ENCODE results near the gene ENOX1.

DNA sequence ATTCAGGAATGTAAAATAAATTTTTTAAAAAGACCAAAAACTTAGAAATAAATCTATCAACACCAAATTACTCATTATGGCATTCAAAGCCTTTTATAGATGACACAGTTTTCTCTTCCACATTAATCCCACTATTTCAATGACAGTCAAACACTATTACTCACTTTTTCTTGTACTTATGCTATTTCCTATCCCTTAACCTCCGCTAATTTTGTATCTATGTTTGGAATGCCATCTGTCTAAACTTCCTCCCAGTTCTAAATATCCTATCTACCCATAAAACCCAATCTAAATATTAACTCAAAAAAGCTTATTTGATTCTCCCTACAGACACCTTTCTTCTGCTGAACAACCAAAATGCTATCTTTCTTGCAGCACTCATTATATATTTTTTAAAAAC lies 203.5 kb downstream of the ENOX1 start:
- TF ChIP-seq CTCF (IDR thresholded peaks at IDR 0.05) (no peak), RCOR1 (IDR thresholded peaks at IDR 0.05; ENCODE audit: low read depth, low read length) (no peak), EP300 (IDR thresholded peaks at IDR 0.05) (no peak), JUN (IDR thresholded peaks at IDR 0.05) (no peak), CHD4 (IDR thresholded peaks at IDR 0.05; ENCODE audit: borderline replicate concordance) (no peak), POLR2A (IDR thresholded peaks at IDR 0.05; ENCODE audit: low read length) (no peak), CBX2 (IDR thresholded peaks at IDR 0.05; ENCODE audit: borderline replicate concordance, low read depth) (no peak), RARB (CRISPR knock-in tag; IDR thresholded peaks at IDR 0.05) (no peak), MYC (IDR thresholded peaks at IDR 0.05; ENCODE audit: borderline replicate concordance, low read length) (no peak), HOXA7 (CRISPR knock-in tag; IDR thresholded peaks at IDR 0.05) (no peak), REST (IDR thresholded peaks at IDR 0.05) (no peak)
- TF ChIP-seq, protein P1, sequence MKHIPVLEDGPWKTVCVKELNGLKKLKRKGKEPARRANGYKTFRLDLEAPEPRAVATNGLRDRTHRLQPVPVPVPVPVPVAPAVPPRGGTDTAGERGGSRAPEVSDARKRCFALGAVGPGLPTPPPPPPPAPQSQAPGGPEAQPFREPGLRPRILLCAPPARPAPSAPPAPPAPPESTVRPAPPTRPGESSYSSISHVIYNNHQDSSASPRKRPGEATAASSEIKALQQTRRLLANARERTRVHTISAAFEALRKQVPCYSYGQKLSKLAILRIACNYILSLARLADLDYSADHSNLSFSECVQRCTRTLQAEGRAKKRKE (CRISPR knock-in tag; IDR thresholded peaks at IDR 0.05; ENCODE audit: low read depth): no peak
